Astrocyte of the hippocampus (primary cell): ENCODE measurements around the gene LRRC3B.
A peak's percentile ranks its signal among the peaks of the same experiment; 100 is the strongest.

ENCODE experiments used
- DNase-seq: peaks from one replicate; pipeline ENCODE4 v3.0.0; 2011; ENCODE audit warnings: low read depth, low spot score

Gene LRRC3B

DNA sequence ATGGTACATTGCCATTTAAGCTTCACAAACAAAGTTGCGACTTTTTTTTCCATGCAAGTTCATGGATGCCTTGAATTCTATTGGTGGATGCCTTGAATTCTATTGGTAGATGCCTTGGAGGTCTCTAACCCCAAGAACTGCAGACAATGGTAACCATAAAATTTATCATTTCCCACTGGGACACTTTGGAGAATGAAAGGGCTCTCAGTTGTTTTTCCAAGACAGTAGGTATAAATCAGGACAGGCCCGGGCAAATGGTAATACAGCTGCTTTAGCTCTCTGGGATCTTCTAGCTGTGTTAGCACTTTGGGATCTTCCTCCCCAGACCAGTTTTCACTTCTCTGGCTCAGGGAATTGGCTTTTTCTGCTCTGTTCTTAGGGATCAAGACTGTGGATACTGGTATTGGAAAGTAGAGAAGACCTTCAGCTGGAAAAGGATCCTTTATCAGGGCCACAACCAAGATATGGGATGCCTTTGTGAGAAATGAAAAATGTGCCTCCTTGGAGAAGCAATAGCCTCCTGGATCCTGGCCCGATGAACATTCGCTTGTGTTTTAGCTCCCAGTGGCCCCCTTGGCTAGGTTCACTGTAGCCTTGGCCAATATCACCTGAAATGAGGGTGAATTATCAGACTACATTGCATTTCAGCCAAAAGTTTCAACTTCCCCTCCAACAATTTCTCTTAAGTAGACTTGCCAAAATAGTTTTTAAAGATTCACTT lies 8.3 kb downstream of the LRRC3B start:
- DNase-seq: no peak

- no peak for DNase-seq
Measured at GRCh38 chr3:26631390-26631738, 8.8 kb downstream of the LRRC3B start.

GRCh38 chr3:26634601-26635000 lies 12.0 kb downstream of the LRRC3B start:
- DNase-seq: no peak

GRCh38 chr3:26636096-26636727 lies 13.6 kb downstream of the LRRC3B start:
- DNase-seq: no peak

GRCh38 chr3:26637698-26638097 lies 15.1 kb downstream of the LRRC3B start:
- no peak for DNase-seq

- no peak for DNase-seq
Measured at GRCh38 chr3:26638113-26638512, 15.5 kb downstream of the LRRC3B start.

GRCh38 chr3:26639339-26639738 lies 16.8 kb downstream of the LRRC3B start:
- no peak for DNase-seq

DNA sequence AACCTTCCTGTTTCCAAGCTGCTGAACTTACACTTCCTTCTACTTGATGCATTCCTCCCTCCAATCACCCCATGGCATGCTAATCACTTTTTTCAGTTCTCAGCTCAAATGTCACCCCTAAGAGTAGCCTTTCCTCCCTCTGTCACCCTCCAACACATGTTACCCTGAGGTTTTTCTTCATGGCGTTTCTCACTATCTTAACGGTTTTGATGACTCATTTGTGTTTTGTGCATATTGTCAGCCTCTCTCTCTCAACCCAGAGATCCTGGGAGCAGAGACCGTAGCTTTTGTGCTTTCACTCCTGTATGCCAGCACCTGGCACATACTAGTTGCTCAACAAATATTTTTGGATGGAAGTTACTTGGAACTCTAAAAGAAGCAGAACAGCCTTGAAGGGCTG lies 24.5 kb downstream of the LRRC3B start:
- no peak for DNase-seq

DNA sequence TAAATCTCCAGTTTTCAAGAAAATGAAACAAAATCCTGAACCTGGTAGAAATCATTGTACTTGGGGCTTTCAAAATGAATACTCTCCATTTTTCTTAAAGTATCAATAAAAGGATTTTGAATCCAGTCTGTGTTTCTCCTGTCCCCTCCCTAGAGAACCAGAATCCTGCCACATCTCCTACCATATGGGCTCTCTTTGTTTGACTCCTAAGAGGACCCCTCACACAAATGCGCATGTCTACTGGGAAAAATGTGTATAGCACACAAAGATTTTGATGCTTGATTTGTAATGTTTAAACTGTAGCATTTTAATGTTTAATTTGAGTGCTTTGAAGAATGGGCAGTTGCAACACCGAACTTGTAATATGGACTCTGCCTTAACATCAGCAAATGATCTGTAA lies 25.9 kb downstream of the LRRC3B start:
- no peak for DNase-seq

DNA sequence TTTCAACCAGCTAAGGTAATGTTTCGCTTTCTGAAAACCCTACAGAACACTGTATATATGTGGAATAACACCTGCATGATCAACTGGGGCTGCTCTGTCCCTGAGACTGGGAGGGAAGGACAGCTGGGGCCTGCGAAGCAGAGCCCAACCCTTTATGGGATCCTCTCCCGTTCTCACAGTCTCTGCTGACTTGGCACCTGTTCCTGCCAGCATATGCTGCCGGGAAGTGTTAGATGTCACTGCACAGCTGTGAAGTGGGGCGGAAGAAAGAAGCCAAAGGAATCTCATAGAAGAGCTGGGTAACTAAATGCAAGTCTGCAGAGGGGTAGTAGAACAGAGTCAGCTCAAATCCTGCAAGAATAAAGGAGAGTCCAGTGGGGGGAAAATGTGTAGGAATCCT lies 29.6 kb downstream of the LRRC3B start:
- peak; percentile 62 for DNase-seq

- DNase-seq: no peak
Measured at GRCh38 chr3:26653811-26654425, 31.3 kb downstream of the LRRC3B start.

GRCh38 chr3:26655231-26655630 lies 32.7 kb downstream of the LRRC3B start:
- DNase-seq: peak; percentile 31

GRCh38 chr3:26657348-26657976 lies 34.9 kb downstream of the LRRC3B start:
- DNase-seq: peak; percentile 61

- DNase-seq: no peak
Measured at GRCh38 chr3:26668171-26668570, 45.6 kb downstream of the LRRC3B start.

DNA sequence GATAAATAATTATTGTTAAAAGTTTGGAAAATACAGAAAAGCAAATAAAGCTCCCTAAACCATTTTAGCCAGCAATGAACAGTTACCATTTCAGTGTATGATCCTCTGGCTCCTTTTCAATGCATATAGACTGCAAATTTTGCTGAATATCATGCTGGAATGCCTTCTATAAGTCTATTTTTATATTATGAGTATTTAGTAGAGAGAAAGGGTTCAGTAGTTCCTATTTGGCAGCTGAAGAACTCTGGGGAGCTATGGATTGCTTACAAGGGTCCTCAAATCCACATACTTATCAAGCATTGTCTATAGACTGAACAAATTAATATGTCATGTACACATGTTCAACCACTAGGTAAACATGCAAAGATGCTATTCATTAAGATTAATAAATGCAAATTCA lies 46.1 kb downstream of the LRRC3B start:
- DNase-seq: no peak

GRCh38 chr3:26675336-26675735 lies 52.8 kb downstream of the LRRC3B start:
- DNase-seq: no peak

DNA sequence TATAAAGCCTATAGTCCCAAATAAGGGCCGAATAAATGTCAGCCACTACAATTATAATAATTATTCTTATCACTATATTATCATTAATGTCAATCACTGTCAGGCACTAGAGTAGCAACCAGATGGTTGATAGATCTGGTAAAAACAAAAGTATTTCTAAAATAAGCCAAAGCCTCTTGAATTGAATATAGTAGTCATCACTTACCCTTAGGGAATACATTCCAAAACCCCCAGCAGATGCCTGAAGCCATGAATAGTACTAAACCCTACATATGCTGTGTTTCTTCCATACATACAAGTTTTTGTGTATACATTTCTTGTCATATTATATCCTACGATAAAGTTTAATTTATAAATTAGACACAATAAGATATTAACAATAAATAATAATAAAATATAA lies 59.1 kb downstream of the LRRC3B start:
- DNase-seq: no peak

- peak; percentile 28 for DNase-seq
Measured at GRCh38 chr3:26682406-26682805, 59.8 kb downstream of the LRRC3B start.

- peak; percentile 74 for DNase-seq
Measured at GRCh38 chr3:26683902-26684301, 61.3 kb downstream of the LRRC3B start.

GRCh38 chr3:26687466-26687865 lies 64.9 kb downstream of the LRRC3B start:
- no peak for DNase-seq

DNA sequence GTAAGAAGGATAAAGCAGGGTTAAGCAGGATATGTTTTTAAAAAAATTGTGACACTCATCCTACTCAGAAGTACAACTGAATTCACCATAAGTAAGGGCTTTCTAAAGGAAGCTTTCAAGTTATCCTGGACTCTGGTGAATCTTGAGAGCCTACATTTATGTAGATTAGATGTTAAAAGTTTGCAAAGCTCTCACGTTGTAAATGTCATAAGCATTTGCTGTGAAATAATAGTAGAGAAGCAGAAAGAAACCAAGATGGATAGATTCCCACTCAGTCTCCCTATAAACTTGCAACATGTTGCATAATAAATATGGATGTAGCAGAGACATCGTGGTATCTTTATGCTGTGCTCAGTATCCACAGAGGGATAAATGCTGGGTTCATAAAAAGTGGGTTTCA lies 77.0 kb downstream of the LRRC3B start:
- no peak for DNase-seq

GRCh38 chr3:26703519-26703918 lies 80.9 kb downstream of the LRRC3B start:
- no peak for DNase-seq

- no peak for DNase-seq
Measured at GRCh38 chr3:26704736-26705135, 82.2 kb downstream of the LRRC3B start.
